Retinal pigment epithelial cell (primary cell): Measurements from ENCODE around the gene SS18L1.

ENCODE experiments used
- DNase-seq: peaks from one replicate; pipeline ENCODE4 v3.0.0-alpha.2; 2010; ENCODE audit warnings: low read depth
- H3K4me3 ChIP-seq: 2 replicates; pipeline ENCODE4 v1.5.1; 2011; ENCODE audit warnings: mild to moderate bottlenecking, low read length, control low read depth, moderate library complexity
- CTCF ChIP-seq: conservative IDR thresholded peaks from 2 replicates; pipeline ENCODE4 v1.5.1; 2011; ENCODE audit warnings: low read depth, low read length, control low read depth, inconsistent platforms

Gene SS18L1

DNA sequence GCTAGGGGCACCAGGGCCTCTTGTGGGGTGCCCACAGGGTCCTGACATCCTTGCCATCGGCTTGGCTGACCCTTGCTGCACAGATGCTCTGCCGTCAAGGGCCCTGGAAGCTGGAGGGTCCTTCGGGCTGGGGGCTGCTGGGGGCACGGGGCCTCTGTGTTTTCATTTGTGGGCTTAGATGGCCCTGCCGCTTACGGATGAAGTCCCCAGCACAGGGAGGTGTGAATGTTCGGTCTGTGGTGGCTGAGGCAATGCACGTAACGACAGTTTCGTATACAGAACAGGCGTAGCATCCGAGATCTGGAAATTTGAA, 14.5 kb downstream of the SS18L1 start:
- no peak for TF ChIP-seq CTCF
- no peak for DNase-seq
- H3K4me3 ChIP-seq, result no peak overlapping the region

GRCh38 chr20:62158541-62158940, 15.0 kb downstream of the SS18L1 start:
- no peak overlapping the region for H3K4me3 ChIP-seq
- no peak for TF ChIP-seq CTCF
- DNase-seq, result no peak

DNA sequence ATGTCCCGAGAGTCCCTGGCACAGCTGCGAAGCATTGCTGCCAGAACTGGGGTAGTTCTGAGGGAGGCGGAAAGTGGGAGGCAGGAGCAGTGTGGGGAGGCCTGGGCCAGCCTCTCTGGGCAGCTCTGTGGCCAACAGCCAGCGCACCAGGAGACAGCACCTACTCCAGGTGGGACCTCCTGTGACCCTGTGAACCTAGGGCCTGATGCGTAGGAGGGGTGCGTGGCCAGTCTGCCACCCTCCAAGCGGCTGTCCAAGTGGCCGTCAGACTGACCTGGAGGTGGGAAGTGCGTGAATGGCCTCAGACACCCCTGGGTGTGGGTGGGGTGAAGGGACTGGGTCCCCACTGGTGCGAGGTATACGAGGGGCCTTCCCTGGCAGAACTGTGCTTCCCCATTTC, 15.5 kb downstream of the SS18L1 start:
- no peak for TF ChIP-seq CTCF
- no peak overlapping the region for H3K4me3 ChIP-seq
- DNase-seq, result no peak

GRCh38 chr20:62159839-62160238, 16.3 kb downstream of the SS18L1 start:
- no peak for TF ChIP-seq CTCF
- H3K4me3 ChIP-seq, result no peak overlapping the region
- no peak for DNase-seq

DNA sequence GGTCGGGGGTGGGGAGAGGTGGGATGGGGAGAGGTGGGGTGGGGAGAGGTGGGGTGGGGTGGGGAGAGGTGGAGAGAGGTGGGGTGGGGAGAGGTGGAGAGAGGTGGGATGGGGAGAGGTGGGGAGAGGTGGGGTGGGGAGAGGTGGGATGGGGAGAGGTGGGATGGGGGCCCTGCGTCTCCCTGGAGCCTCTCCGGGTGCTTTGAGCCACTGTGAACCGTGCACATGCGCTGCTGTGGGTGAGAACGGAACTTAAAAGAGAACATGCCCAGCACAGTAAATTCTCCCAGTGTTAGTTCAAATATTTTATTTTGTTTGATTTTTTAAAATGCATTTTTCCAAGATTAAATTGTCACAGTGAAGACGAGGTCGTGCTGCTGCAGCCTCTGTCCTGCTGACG, 16.7 kb downstream of the SS18L1 start:
- no peak overlapping the region for H3K4me3 ChIP-seq
- TF ChIP-seq CTCF, result no peak
- no peak for DNase-seq

- H3K4me3 ChIP-seq, result no peak overlapping the region
- TF ChIP-seq CTCF, result no peak
- no peak for DNase-seq
Measured at GRCh38 chr20:62160876-62161275, 17.3 kb downstream of the SS18L1 start.

DNA sequence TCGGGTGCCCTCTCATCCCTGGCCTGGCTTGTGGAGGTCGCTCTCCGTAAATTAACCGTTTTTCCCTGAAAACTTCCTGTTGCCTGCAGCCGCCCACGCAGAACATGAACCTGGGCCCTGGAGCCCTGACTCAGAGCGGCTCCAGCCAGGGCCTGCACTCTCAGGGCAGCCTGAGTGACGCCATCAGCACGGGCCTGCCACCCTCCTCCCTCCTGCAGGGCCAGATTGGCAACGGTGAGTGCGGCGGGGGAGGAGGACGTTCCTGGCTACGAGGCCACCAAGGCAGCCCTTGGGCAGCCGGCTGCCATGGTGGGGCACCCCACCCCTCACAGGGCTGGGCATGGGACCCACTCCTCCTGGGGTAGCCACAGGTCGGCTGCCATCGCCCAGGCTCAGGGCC, 17.8 kb downstream of the SS18L1 start:
- TF ChIP-seq CTCF, result no peak
- no peak for DNase-seq
- H3K4me3 ChIP-seq, result no peak overlapping the region
